Measurements from ENCODE around the gene FBXO17.

FBXO17 gene

GRCh38 chr19:39017646-39018045, 42.1 kb upstream of the FBXO17 start:
- H3F3A ChIP-seq (ENCODE audit: insufficient read depth, low read length), result no peaks in the 10 kb centered on the region
- H3K27me3 ChIP-seq (ENCODE audit: insufficient read depth, low read length), result no peaks in the 10 kb centered on the region
- TF ChIP-seq, protein P1, sequence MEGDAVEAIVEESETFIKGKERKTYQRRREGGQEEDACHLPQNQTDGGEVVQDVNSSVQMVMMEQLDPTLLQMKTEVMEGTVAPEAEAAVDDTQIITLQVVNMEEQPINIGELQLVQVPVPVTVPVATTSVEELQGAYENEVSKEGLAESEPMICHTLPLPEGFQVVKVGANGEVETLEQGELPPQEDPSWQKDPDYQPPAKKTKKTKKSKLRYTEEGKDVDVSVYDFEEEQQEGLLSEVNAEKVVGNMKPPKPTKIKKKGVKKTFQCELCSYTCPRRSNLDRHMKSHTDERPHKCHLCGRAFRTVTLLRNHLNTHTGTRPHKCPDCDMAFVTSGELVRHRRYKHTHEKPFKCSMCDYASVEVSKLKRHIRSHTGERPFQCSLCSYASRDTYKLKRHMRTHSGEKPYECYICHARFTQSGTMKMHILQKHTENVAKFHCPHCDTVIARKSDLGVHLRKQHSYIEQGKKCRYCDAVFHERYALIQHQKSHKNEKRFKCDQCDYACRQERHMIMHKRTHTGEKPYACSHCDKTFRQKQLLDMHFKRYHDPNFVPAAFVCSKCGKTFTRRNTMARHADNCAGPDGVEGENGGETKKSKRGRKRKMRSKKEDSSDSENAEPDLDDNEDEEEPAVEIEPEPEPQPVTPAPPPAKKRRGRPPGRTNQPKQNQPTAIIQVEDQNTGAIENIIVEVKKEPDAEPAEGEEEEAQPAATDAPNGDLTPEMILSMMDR (IDR thresholded peaks at IDR 0.05; ENCODE audit: low read length), result no peak
- TF ChIP-seq EZH2 (IDR thresholded peaks at IDR 0.05; ENCODE audit: borderline replicate concordance, low read length), result no peak
- no peaks in the 10 kb centered on the region for H3K9me2 ChIP-seq (ENCODE audit: low read depth, low read length)
- no peaks in the 10 kb centered on the region for H3K9me3 ChIP-seq (ENCODE audit: low read length)
- H3K4me1 ChIP-seq (ENCODE audit: insufficient read depth, low read length, severe bottlenecking), result no peaks in the 10 kb centered on the region
- no peak overlapping the region for H3K27ac ChIP-seq (ENCODE audit: low read depth, low read length, poor library complexity, severe bottlenecking)
- no peaks in the 10 kb centered on the region for H4K20me1 ChIP-seq (ENCODE audit: insufficient read depth, low read length)
- H3K9ac ChIP-seq (ENCODE audit: low read length), result no peak overlapping the region
- H3K79me2 ChIP-seq (ENCODE audit: insufficient read depth, low read length), result no peaks in the 10 kb centered on the region
- no peaks in the 10 kb centered on the region for H3K36me3 ChIP-seq (ENCODE audit: insufficient read depth, low read length)
- no peak overlapping the region for H3K4me2 ChIP-seq (ENCODE audit: low read length)
- H2AFZ ChIP-seq (ENCODE audit: low read length), result no peak overlapping the region
- no peak overlapping the region for H3K4me3 ChIP-seq (ENCODE audit: low read depth, low read length, poor library complexity, severe bottlenecking)

DNA sequence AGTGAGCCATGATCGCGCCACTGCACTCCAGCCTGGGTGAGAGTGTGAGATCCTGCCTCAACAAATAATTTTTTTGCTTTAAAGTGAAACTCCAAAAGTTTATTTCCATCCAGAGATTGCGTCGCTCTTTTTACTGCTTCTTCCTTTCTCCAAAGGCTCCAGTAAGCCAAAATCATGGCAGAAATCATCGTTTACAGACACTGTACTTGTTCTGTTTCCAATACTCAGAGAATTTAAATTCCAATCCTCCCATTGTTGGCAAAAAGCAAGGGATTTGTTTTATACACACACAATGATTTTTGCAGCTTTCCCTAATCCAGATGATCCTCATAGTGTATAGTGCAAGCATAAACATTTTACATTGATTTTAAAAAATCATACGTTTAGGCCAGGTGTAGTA, 41.5 kb upstream of the FBXO17 start:
- no peak overlapping the region for H3K9ac ChIP-seq (ENCODE audit: low read length)
- no peaks in the 10 kb centered on the region for H3F3A ChIP-seq (ENCODE audit: insufficient read depth, low read length)
- no peaks in the 10 kb centered on the region for H3K9me3 ChIP-seq (ENCODE audit: low read length)
- no peak overlapping the region for H3K4me3 ChIP-seq (ENCODE audit: low read depth, low read length, poor library complexity, severe bottlenecking)
- H4K20me1 ChIP-seq (ENCODE audit: insufficient read depth, low read length), result no peaks in the 10 kb centered on the region
- H2AFZ ChIP-seq (ENCODE audit: low read length), result no peak overlapping the region
- no peaks in the 10 kb centered on the region for H3K9me2 ChIP-seq (ENCODE audit: low read depth, low read length)
- H3K27ac ChIP-seq (ENCODE audit: low read depth, low read length, poor library complexity, severe bottlenecking), result no peak overlapping the region
- TF ChIP-seq, protein P1 (IDR thresholded peaks at IDR 0.05; ENCODE audit: low read length), result no peak
- no peak for TF ChIP-seq EZH2 (IDR thresholded peaks at IDR 0.05; ENCODE audit: borderline replicate concordance, low read length)
- no peak overlapping the region for H3K4me2 ChIP-seq (ENCODE audit: low read length)
- H3K4me1 ChIP-seq (ENCODE audit: insufficient read depth, low read length, severe bottlenecking), result no peaks in the 10 kb centered on the region
- no peaks in the 10 kb centered on the region for H3K36me3 ChIP-seq (ENCODE audit: insufficient read depth, low read length)
- no peaks in the 10 kb centered on the region for H3K79me2 ChIP-seq (ENCODE audit: insufficient read depth, low read length)
- no peaks in the 10 kb centered on the region for H3K27me3 ChIP-seq (ENCODE audit: insufficient read depth, low read length)

DNA sequence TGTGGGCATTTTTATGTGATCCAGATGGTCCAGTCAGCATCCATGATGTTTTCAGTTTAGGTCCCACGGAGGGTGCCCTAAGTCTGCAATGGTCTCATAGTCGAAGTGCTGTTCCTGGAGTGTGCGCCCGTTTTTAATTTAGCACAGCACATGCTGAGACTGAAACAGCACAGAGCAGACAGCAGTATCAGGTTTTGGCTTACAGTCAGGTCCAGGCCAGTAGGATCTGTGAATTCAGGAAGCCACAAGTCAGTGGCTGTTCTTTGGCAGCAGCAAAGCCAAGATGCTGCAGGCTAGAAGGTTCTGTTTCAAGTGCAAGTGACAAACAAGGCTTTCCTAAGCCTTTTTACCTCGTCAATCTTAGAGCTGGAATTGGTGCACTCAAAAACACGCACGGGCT, 38.5 kb upstream of the FBXO17 start:
- Histone ChIP-seq H3K4me2 (ENCODE audit: low read length) (no peak overlapping the region), H3K9me2 (ENCODE audit: low read depth, low read length) (no peaks in the 10 kb centered on the region), H2AFZ (ENCODE audit: low read length) (no peak overlapping the region), H4K20me1 (ENCODE audit: insufficient read depth, low read length) (no peaks in the 10 kb centered on the region), H3K79me2 (ENCODE audit: insufficient read depth, low read length) (no peaks in the 10 kb centered on the region), H3K4me3 (ENCODE audit: low read depth, low read length, poor library complexity, severe bottlenecking) (no peak overlapping the region), H3K36me3 (ENCODE audit: insufficient read depth, low read length) (no peaks in the 10 kb centered on the region; the same call in 1 of the 2 replicates), H3F3A (ENCODE audit: insufficient read depth, low read length) (no peaks in the 10 kb centered on the region), H3K9ac (ENCODE audit: low read length) (no peak overlapping the region), H3K27ac (ENCODE audit: low read depth, low read length, poor library complexity, severe bottlenecking) (no peak overlapping the region), H3K4me1 (ENCODE audit: insufficient read depth, low read length, severe bottlenecking) (no peaks in the 10 kb centered on the region), H3K27me3 (ENCODE audit: insufficient read depth, low read length) (no peaks in the 10 kb centered on the region; the same call in 1 of the 2 replicates), H3K9me3 (ENCODE audit: low read length) (no peaks in the 10 kb centered on the region)
- TF ChIP-seq EZH2 (IDR thresholded peaks at IDR 0.05; ENCODE audit: borderline replicate concordance, low read length), result no peak
- TF ChIP-seq, protein P1 (IDR thresholded peaks at IDR 0.05; ENCODE audit: low read length), result no peak

Measured in OCI-LY1 (cell line).